Right renal cortex interstitium (tissue), 3 donors: Measurements from ENCODE around the gene HIBADH. TPM values are rescaled to one million over a fixed set of nuclear protein-coding genes. Genes with fewer than 3 reads are reported as not detected.
"Not testable (repeated sequence)": the region's sequence is repeated elsewhere in the genome, so short reads cannot be mapped to it uniquely, and the experiment has no call there.

Experiments
- DNase-seq, 3 donors: peaks; one replicate each; pipeline ENCODE4 v3.0.0-alpha.2; 2013; ENCODE audit warnings: low read depth in 3 of 3, low spot score in 2 of 3
- polyA plus RNA-seq, 3 donors: library from polyadenylated mRNA; unstranded; fragments of 120-200 nt; gene quantifications; one replicate each; pipeline ENCODE4 v1.2.1, GENCODE V29; 2013; ENCODE audit not compliant: insufficient read length in 3 of 3

The HIBADH gene
- polyA plus RNA-seq, 3 donors, result 103 to 108 (median 103) TPM

GRCh38 chr7:27639851-27640250 lies 22.8 kb downstream of the HIBADH start:
- DNase-seq, result no peak

GRCh38 chr7:27639048-27639447 lies 23.6 kb downstream of the HIBADH start:
- DNase-seq, result not testable (repeated sequence)

- DNase-seq, result no peak
Observed at GRCh38 chr7:27636326-27637006, 26.2 kb downstream of the HIBADH start.

- DNase-seq, result no peak
Observed at GRCh38 chr7:27635728-27636127, 27.0 kb downstream of the HIBADH start.

GRCh38 chr7:27634671-27635493 lies 27.8 kb downstream of the HIBADH start:
- no peak for DNase-seq

GRCh38 chr7:27633062-27633461 lies 29.6 kb downstream of the HIBADH start:
- no peak for DNase-seq

- no peak for DNase-seq
Observed at GRCh38 chr7:27631391-27631790, 31.3 kb downstream of the HIBADH start.

- DNase-seq, result no peak
Observed at GRCh38 chr7:27627146-27627545, 35.5 kb downstream of the HIBADH start.

- DNase-seq, result no peak
Observed at GRCh38 chr7:27619492-27619891, 43.2 kb downstream of the HIBADH start.

GRCh38 chr7:27617651-27618381 lies 44.9 kb downstream of the HIBADH start:
- no peak for DNase-seq

GRCh38 chr7:27616914-27617548 lies 45.7 kb downstream of the HIBADH start:
- DNase-seq, result no peak

GRCh38 chr7:27616186-27616491 lies 46.5 kb downstream of the HIBADH start:
- DNase-seq, result no peak

GRCh38 chr7:27615420-27616185 lies 47.1 kb downstream of the HIBADH start:
- DNase-seq, result no peak

GRCh38 chr7:27614095-27614494 lies 48.6 kb downstream of the HIBADH start:
- DNase-seq, result no peak

GRCh38 chr7:27611059-27611458 lies 51.6 kb downstream of the HIBADH start:
- DNase-seq, result no peak

- no peak for DNase-seq
Observed at GRCh38 chr7:27608776-27609495, 53.7 kb downstream of the HIBADH start.

GRCh38 chr7:27607210-27607606 lies 55.5 kb downstream of the HIBADH start:
- no peak for DNase-seq

GRCh38 chr7:27606270-27607209 lies 56.1 kb downstream of the HIBADH start:
- no peak for DNase-seq
